Amygdala (tissue), 56 donors: ENCODE results near the gene ANKS1B.
A peak's percentile ranks its signal among the peaks of the same experiment; 100 is the strongest.
"Not testable (repeated sequence)": the region's sequence is repeated elsewhere in the genome, so short reads cannot be mapped to it uniquely, and the experiment has no call there.

Source experiments
- DNase-seq, 56 donors: peaks; one replicate each; lab custom pipeline; 2025; lab: John Stamatoyannopoulos, UW

The ANKS1B gene

GRCh38 chr12:99392091-99392850 lies 592.5 kb downstream of the ANKS1B start:
- peak in 1 of 56 donors; percentile 1 for DNase-seq

DNA sequence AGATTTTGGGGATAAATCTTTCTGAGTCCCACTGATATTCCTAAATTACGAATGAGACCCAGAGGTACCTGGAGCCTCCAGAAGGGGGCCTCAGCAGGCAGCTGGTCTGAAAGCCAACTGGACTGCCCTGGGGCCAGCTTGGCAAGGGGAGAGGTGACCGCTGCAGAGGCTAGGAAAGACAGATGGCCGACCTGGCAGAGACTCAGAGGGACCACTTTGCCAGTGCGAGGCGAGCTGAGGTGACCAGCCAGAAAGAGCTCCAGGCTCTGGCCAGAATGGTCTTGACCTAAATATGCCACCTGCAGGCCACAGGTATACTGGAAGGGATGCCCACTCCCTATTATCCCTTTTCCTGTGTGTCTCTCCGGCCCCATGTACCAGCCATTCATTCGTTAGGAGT lies 594.0 kb downstream of the ANKS1B start:
- peak in 3 of 56 donors; percentile 0 to 10 (median 4) for DNase-seq

DNA sequence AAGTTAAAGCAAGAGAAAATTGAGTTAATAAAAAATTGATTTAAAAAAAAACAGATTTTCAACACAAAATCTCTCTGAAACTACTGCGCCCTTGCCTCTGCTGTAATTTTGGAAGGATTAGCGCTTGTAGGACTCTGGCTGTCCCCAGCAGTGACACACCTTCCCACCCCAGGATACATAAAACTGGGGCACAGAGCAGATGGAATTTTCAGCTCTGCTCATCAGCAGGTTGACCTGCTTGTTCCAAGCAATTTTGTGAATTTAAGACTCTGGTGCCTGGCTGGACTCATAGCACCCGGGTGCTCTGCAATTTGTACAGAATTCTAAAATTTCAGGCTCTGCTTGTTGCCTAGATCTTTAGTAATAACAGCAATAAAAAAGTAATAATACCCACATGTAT lies 595.0 kb downstream of the ANKS1B start:
- no peak for DNase-seq

GRCh38 chr12:99388671-99389195 lies 596.0 kb downstream of the ANKS1B start:
- DNase-seq, result no peak

DNA sequence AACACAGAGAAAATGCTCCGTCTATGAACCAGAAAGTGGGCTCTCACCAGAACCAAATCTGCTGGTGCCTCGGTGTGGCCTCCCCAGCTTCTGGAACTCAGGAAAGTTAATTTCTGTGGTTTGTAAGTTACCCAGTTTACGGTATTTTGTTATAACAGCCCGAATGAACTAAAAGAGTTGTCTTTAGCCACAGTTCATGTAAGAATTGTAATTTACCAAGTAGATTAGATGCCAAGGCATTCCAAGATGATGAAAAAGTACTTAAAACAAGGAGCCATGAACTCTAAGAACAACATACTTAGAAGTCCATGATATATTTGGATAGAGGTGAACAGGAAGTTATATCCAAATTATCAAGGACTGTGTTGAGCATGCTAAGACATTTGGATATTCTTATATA lies 597.1 kb downstream of the ANKS1B start:
- DNase-seq, result no peak

- DNase-seq, result no peak
Observed at GRCh38 chr12:99386907-99387306, 597.8 kb downstream of the ANKS1B start.

DNA sequence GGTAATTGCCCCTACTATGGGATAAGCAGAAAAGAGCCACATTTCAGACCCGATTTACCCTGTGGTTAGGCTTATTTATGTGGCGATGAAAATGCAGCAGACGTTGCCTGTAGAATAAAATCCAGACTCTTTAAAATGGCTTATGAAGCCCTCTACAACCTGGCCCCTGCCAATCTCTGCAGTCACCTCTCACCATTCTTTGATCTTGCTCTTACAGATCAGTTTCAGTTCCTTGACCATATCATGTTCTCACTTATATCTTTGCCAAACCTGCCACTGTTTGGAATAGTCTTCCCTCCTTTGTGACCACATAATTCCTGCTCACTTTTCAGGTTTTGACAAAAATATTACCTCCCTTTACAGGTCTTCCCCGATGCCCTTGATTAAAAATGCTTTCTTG lies 601.5 kb downstream of the ANKS1B start:
- no peak for DNase-seq

DNA sequence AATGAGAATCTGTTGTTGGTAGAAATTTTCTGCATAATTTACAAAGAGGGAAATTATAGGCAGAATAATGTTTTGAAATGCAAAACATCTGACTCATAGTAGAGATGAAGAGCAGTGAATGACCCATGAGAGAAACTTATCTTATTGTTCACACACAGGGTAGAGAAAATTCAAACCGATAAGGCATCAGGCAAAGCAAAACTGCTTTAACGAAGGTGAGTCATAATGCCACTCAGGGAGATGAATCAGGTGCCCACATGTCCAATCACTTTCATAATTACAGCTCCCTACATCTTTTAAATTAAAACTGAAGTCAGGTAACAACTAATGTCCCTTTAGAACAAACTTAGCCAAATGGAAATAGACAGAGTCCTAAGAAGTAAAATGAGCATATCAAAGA lies 602.7 kb downstream of the ANKS1B start:
- no peak for DNase-seq

GRCh38 chr12:99380701-99381100 lies 604.0 kb downstream of the ANKS1B start:
- no peak for DNase-seq

GRCh38 chr12:99374023-99374422 lies 610.7 kb downstream of the ANKS1B start:
- no peak for DNase-seq

- DNase-seq, result no peak
Observed at GRCh38 chr12:99372257-99372920, 612.3 kb downstream of the ANKS1B start.

DNA sequence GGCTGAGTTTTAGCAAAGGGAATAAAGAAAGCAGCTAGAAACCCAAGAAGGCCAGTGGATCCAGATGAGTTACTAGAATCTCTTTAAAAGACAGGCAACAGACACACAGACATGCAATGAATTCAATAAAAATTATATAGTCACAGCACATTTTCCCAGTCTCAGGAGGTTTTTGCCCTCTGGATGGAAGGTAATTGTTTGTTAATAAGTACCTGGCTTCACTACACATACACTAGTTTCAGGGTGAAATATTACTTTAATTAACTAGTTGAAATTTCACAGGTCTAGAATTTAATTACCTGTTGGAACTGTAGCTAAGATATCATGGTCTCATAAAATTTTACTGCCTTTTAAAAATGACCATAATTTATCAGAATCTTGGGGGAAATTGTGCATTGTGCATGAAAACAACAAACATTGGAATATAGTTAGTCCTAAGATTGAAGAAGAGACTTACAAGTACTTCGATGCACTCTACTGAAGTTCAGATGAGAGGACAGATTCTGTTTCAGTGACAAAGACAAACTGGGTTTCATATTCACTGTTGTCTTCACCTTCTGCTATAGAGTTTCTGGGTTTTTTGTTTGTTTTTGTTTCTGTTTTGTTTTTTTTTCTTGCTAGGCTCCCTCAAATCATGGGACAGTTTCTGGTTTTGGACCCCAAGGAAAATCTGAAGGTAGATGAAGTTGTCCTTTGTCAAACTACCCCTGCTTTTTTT lies 614.2 kb downstream of the ANKS1B start:
- no peak for DNase-seq

- DNase-seq, result no peak
Observed at GRCh38 chr12:99367181-99367580, 617.6 kb downstream of the ANKS1B start.

- no peak for DNase-seq
Observed at GRCh38 chr12:99352269-99352668, 632.5 kb downstream of the ANKS1B start.

DNA sequence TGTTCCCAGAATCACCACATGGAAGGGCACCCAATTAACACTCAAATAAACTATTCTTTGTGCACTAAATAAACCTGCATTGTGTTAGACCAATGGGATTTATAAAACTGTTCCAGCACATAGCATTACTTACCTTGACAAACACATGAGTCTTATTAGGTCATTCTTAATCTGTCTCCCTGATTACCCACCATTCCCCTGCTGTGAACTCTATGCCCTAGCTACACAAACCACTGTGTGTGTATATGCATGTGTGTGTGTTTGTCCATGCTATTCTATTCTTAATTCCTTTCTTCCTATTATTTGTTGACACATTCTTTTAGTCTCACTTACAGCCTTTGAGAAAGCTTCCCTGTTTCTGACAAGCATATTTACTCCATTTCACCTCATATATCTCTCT lies 640.8 kb downstream of the ANKS1B start:
- DNase-seq, result no peak

- no peak for DNase-seq
Observed at GRCh38 chr12:99339663-99340062, 645.1 kb downstream of the ANKS1B start.

DNA sequence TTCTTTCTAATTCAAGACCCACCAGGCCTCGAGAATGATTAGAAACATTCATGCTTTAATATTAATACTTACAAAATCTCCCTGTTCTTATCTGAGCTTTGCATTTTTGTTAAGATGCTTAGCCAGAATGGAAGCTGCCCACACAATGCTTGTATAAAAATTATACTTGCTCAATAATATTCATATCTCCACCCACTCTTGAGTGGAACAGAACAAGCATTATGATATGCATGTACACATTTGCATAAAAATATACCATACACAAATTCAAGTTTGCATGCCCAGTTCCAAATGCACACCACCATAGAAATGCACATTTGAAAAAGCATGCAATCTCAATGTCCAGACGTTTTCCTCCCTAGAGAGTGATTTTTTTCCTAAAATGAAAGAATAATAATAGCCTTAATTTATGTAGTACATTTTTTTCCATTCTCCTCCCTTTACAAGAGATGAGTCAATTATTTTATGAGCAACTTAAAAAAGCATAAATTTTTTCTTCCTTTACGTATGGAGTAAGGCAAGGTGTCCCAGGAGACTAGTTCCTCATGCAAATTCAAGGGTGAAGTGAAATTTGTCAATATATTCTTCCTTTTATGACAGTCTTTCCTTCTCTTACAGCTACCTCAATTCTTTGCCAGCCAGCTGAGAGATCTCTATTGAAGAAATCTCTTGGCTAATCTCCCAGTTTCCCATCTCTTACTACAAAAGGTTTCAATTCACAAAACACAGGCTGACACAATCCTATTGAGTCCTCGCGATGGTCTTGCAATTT lies 650.3 kb downstream of the ANKS1B start:
- no peak for DNase-seq

GRCh38 chr12:99332936-99333591 lies 651.7 kb downstream of the ANKS1B start:
- no peak for DNase-seq

GRCh38 chr12:99330216-99330615 lies 654.5 kb downstream of the ANKS1B start:
- DNase-seq, result no peak

GRCh38 chr12:99321210-99321609 lies 663.5 kb downstream of the ANKS1B start:
- DNase-seq, result not testable (repeated sequence)
